Left ventricle myocardium superior (tissue), 1 donor: ENCODE data around the gene CEP95. TPM values are rescaled to one million over a fixed set of nuclear protein-coding genes. Genes with fewer than 3 reads are reported as not detected.
"Not testable (repeated sequence)": the region's sequence is repeated elsewhere in the genome, so short reads cannot be mapped to it uniquely, and the experiment has no call there.

Experiments used
- ATAC-seq: fragments of 200-7000 bp; cut with Tn5 transposase; one replicate; pipeline ENCODE4 v1.9.1; 2020; ENCODE audit warnings: mild to moderate bottlenecking, moderate library complexity
- DNase-seq: peaks from one replicate; pipeline ENCODE4 v3.0.0-alpha.2; 2020
- intact Hi-C: fragments of 100-400 bp; cut with micrococcal nuclease; formaldehyde crosslinking; loops from one replicate; pipeline ENCODE4 v1.11.0; 2022
- total RNA-seq: library from RNA; stranded (reverse); fragmentation: NEBNext Ultra II Directional; extraction: Animal tissue kit (Norgen Biotek cat#: 25700); gene quantifications from one replicate; pipeline ENCODE4 v1.2.1, GENCODE V29; 2021
- donor health status: DM: no; HTN: yes; CAD: no; lungs with severe emphysema.

CEP95 gene
- total RNA-seq, 1 donor from 2014 or later = 11.1 TPM

DNA sequence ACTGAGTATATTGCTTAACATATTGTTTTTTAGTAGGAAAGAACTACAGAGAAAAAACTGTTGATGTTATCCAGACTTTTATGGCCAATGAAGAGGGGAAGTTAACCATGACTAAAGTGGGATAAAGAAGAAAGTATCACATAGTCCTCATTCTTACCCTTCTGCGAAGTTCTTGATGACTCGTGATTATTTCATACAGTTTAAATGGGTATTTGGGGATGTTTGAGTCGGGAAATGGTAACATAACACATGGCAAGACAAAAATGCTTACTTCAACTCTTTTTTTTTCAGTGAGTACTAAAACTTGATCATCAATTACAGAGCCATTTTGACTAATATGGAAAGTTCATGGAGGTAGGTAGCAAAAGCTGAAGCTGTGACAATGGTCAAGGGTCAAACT, 14.8 kb upstream of the CEP95 start:
- no peak for ATAC-seq
- intact Hi-C loops = no loop called here
- no peak for DNase-seq

DNA sequence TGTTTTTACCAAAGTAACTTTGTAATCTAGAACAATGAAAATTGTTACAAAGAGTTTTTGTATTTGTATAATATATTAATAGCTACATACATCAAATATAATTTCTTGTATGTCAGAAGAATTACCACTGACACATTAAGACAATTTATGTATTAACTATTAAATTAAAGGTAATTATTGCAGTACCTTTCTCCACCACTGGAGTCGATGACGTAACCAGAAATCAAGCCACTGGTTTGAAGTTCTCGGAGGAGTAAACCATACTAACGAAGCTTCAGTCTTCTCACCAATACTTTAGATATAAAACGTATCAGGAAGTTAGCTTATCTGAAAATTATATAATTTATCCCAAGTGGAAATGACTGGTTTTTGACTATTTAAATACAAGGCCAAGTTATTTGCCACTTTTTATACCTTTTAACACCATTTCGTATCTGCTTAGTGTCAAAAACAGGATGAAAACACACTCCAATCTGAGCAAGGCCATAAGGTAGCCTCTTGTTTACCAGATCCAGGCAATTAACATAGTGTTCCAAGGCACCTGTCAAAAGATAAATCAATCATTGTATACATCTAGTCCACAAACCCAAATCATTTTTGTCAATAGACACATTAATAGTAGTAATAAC, 14.2 kb upstream of the CEP95 start:
- no peak for DNase-seq
- ATAC-seq = no peak
- intact Hi-C loops = no loop called here

DNA sequence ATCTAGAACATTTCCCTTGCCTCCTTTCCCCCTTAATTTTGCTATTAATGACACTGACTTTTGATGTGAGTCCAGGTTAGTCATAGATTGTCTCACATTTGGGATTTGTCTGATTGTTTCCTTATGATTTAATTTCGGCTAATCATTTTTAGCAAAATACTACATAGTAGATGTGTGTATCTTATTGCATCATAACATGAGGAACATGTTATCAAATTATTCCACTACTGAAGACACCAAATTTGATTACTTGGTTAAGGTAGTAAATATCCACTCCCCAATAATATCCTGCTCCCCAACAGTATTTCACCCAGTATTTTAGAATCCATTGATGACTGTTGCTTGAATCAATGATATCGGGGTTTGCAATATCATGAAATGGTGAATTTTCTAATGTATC, 12.7 kb upstream of the CEP95 start:
- ATAC-seq = no peak
- DNase-seq = no peak
- intact Hi-C loops = no loop called here

DNA sequence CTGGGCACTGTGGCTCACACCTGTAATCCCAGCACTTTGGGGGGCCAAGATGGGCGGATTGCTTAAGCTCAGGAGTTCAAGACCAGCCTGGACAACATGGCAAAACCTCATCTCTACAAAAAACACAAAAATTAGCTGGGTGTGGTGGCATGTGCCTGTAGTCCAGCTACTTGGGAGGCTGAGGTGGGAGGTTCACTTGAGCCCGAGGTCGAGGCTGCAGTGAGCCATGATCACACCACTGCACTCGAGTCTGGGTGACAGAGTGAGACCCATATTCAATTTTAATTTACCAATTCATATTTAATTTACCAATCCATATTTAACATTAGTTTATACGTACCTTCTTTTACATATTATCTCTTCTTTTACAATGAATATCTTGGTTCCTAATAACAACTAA, 11.5 kb upstream of the CEP95 start:
- intact Hi-C loops, ATAC-seq, DNase-seq: not testable (repeated sequence)

DNA sequence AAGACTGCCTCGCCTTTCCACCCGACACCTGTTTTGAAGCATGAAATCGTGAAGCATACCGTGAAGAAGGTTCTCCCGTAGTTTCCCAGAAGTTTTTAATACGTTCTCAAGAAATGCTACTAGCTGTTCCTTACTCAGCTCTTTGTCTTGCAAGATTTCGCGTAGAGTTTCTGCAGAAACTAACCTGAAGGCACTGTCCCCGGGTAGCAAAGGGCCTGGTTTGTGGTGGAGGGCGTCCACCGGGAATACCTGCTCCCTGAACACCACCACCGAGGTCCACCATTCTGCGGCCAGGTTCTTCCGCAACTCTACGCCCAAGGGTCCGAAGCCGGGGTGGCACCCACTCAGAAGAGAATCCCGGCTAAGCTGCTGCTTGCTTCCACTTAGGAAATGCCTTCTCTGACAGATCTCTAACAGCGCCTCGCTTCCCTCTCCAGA, 10.4 kb upstream of the CEP95 start:
- ATAC-seq = no peak
- no peak for DNase-seq
- intact Hi-C loops = no loop called here

DNA sequence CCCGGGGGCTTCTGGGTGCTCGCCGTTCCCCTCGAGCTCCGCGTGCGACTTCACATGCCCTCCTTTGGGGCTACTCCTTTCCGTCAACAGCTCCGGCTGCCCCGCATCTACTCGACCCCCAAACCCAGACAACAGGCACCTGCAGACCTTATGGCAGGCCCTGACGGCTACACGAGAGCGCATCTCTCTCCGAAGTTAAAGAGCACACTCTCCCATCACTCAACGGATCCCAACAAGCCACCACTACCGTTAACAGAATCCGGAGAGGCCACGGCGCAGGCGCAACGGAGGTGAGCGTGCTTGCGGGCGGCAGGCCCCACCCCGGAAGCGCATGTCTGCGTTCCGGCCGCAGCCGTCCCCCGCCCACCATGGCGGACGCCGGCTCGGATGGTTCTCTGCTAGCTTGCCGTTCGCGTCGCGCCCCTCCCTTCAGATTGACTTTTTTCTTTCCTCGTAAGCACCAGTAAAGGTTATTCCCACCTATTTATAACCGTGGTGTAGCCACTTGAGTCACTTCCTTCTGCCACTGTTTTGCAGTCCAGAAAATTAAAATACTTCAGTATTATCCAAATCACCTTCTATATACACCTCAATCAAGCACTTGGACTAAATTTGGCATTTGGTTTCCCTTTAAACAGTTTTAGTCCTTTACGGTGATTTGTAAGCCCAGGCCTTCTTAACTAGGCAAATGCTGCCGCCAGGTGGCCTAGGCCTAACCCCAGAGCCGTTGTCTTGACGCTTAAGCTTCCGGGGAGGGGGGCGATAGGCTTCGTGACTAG, 9.8 kb upstream of the CEP95 start, which contains the start of gene POLG2:
Gene POLG2 (minus strand): TSS at position 269 of the 779 bp plus-strand sequence. CDS start 86 bp downstream, at position 183.
- peak; percentile 97 for ATAC-seq
- peak; percentile 97 for DNase-seq
- intact Hi-C loops = no loop called here

DNA sequence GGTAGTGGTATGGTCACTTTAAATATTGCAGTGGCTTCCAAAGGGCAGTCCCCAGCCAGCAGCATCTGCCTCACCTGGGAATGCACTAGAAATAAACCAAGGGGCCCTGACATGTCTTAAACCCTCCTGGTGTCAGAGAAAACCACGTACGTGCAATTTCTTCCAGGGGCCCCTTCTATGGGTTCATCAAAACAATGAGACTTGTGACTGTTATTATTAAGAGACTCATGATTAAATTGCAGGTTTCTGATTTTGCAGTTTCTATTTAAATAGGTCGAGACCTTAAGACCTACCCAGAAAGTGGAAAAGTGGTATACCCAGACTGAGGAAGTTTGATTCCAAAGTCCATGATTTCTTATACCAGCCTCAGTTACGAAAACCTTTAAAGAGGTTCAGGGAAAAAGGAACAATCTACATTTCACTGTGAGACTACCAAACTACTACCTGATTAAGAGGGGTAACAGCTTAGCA, 9.2 kb upstream of the CEP95 start:
- no peak for ATAC-seq
- intact Hi-C loops = no loop called here
- DNase-seq = no peak

DNA sequence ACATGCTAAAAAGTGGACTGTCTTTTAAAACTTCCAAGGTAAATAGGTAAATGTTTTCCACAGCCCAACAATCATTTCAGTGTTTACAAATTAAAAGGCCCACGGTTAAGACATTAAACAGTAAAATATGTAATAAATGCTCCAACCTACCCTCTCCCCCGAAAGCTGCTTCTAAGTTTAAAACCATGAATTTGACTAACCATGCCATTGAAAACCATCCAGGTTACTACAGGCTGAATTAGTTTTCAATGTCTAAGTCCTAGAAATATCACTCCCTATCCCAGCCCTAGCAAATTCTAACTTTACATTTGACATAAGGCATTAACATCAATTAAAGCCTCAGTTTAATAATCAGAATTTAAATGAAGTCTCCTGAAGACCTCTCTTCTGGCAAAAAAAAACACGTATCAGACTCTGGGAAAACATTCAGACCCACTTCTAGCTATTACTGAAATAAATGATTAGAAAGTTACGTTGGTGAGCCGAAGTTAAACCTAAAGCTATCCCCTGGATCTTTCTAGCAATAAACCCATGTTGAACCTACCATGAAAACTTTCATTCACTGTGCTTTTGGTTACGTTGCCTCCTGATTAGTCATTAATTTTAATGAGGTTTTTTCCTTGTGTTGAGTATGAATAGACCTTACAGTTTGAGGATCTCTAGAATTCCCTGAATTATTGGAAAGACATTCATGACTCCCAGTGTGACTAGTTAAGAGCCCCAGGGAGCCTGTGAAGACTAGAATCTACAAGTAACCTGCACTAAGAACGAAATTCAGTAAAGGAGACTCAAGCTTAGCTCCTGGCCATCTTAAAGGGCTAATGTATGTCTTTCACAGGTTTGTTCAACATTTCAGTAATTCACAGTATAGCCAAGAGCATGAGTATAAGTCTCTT, 8.2 kb upstream of the CEP95 start:
- no peak for DNase-seq
- no peak for ATAC-seq
- intact Hi-C loops = no loop called here

DNA sequence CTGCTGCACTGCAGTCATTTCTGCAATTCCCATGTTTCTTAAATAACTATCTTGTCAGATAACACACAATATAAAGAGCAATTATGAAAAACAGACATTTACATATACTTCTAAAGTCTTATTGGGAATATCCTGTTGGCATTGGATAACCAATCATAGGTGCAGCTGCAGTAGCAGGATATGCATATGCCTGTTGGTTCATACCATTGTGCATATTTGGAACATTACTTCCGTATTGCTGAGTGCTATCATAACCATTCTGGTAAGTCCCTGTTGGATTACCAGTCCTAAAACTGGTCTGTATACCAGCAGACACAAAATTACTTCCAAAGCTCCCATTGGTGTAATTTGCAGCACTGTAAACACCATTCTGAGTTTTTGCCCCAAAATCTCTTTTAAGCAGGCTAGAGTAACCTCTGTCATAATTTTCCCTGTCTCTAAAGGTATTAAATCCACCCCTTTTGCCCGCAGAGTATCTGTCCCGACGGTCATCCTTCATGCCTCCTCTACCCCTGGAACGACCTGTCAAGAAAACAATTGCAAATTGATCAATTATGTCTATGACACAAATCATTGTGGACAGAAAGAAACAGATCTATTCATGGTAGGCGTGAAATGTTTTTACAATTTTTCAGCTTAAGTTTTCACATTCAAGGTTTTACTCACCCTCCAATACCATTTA, 6.8 kb upstream of the CEP95 start:
- ATAC-seq (no peak), DNase-seq (no peak)
- intact Hi-C loops = no loop called here

DNA sequence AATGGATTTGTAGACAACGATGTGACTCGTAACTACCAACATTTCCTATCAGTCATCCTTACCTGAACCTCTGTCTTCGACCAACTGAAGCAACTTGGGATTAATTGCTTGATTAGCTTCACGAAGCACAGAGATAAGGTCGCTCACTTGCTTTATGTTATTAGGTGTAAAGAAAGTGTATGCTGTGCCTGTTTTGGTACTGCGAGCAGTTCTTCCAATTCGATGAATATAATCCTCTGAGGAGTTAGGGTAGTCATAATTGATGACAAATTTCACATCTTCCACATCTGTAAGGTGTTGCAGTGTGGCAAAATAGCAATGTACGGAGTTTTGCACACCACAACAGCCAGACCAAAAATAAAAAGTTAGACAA, 6.3 kb upstream of the CEP95 start:
- ATAC-seq (no peak), DNase-seq (no peak)
- intact Hi-C loops = no loop called here

DNA sequence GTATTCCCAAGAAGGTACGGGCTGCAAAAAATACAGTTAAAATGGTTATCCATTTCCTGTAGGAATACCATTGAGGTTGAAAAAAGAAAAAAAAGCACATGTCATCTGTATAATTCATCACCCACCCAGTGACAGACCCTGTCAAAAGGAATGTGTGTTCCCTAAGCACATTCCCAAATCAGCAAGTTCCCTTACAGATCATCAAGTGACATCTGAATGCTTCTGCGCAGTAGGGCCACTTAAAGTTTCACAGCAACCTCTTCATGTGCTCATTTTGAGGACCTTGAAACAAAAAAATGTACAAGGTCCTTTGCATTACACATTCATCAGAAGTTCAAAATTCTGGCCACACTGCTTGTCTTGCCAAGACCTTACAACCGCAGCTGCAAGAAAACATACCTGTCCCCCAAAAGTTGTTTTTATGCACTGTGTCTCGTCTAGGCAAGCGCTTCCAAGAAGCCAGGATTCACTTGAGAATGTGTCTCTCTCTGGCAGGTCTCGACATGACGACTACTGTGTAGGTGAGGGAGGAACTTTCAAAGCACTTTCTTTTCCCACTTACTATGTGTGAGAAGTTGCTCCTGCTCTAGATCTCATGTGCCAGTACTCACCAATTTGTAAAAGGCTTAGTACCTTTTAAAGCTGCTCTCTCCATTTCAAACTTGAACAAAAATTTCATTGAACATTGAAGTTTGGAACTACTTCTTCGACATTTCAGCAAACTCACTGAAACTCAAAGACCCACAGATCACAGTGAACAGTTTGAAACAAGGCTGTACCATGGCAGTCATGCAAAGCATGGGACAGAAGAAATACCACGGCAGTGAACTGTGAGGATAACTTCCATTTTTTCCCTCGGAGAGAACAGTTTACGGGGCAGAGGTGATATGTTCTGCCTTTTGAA, 5.7 kb upstream of the CEP95 start:
- no peak for ATAC-seq
- intact Hi-C loops = no loop called here
- DNase-seq = no peak

DNA sequence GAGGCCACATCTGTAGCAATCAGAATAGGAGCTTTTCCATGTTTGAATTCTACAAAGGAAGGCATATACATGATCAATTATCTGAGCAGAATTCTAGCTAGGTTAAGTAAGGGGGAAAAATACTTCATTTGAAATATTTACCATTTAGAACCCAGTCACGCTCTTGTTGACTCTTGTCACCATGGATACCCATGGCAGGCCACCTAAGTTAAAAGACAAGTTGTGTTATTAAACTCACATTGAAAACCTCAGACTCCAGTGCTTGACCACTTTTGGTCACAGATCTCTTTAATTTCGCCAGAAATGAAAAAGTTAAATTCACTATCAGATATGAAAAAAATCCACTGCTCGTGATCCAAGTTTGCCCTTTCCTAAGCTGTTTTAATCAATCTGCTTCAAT, 4.8 kb upstream of the CEP95 start:
- DNase-seq = no peak
- no peak for ATAC-seq
- intact Hi-C loops = no loop called here

DNA sequence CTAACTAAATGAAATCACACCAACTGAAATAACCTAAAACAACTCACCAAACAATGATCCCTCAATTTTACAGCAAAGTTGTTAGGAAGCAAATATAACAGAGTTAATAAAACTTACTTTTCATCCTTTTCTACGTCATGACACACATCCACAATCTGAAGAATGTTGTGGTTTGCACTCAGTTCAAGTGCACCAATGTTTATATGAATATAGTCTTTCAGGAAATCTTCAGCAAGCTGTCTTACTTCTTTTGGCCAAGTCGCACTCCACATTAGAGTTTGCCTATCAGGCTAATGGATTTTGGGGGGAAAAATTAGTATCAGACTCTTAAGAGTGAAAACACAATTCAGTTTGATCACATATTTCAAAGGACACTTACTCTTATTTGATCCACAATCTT, 4.0 kb upstream of the CEP95 start:
- ATAC-seq (no peak), DNase-seq (no peak)
- intact Hi-C loops = no loop called here

DNA sequence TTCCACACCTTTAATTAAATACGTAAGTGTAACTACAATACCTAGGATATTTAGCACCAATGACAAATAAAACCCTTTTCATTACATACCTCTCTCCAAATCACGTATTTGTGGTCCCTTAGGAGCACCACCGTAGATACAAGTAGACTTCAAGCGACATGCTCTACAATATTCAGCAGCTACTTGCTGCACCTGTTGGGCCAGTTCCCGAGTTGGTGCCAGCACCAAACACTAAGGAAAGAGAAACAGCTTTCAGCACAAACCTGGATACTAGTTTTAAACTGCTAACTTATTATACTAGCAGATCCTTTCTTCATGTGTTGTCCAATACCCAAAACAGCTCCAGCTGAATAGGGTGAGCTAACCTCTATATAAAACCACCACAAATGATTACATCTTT, 3.4 kb upstream of the CEP95 start:
- no peak for DNase-seq
- intact Hi-C loops = no loop called here
- ATAC-seq = no peak

DNA sequence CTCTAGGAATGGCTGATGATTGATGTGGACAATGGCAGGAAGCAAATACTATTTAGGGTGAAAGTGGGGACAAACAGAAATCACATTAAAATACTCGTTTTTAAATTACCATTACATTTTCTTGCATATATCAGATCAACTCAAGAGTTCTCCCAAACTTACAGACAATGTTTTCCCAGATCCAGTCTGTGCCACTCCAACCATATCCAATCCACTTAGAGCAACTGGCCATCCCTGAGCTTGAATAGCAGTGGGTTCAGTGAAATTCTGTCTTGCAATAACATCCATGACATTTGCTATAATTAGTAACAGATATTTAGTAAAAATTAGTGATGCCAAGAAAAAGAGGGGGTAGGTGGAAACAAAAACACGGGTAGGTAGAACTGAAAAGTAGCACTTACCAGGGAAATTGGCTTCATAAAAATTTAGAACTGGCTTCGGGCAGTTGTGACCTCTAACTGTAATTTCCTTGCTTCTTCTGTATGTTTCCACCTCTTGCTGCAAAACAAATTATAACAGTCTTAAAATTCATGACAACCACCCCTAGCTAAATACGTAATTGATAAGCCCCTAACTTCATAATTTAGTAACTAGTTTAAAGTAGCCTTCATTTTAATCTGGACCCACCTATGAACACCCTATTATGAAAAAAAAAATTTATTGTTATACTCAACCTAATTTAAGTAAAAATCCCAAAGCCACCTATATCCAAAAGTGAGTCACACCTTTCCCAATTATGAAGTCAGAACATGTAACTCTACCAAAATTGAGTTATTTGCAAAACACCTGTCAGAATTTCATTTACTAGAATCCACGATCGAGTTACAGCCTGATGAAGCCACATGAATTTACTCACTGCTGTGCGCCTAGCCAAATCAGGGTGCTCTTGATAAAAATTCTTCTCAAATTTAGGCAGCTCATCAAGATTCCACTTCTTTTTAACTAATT, 2.7 kb upstream of the CEP95 start:
- ATAC-seq (no peak), DNase-seq (no peak)
- intact Hi-C loops = no loop called here

DNA sequence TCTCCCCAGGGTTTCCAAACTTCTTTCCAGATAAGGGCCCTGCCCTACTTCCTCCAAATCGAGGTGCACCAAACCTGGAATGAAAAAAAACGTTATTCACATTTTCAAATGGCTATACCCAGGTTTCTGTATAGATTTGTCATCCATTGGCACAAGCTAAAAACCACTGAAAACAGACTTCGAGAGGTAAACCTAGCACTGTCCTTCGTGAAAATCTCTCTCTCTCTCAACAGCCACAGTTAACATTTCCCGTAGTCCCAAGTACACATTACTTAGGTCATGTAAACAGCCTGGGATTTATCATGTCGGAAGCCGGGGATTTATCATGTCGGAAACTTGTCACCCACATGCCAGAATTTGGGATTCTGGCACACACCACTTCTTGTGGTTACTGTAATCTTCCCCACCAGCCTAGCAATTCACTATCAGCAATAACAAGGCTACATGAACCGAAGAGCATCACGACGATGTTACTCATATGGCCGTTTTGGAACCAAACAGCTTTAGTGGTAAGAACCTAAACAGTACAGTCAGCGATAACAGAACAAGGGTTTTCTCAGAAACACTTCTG, 1.9 kb upstream of the CEP95 start:
- ATAC-seq = no peak
- intact Hi-C loops = no loop called here
- DNase-seq = no peak
